ENCODE measurements around the gene DISP1. TPM values are rescaled to one million over a fixed set of nuclear protein-coding genes. Genes with fewer than 3 reads are reported as not detected.

DISP1 gene
- total RNA-seq, 1 experiment from 2014 or later: 2.8 TPM

GRCh38 chr1:222790115-222790514 is 24.7 kb upstream of the DISP1 start:
- ChIA-PET POLR2A (no interaction called here), CTCF (interaction anchor here (1.8 kb wide), 1 partner anchor 300 kb away, joined by 9 read pairs; no protein-coding TSS in a partner anchor)
- peaks cover 25% of the 10 kb centered on the region for H3K27me3 Mint-ChIP-seq (ENCODE audit: low read depth)
- H3K4me1 Mint-ChIP-seq: peaks cover 7% of the 10 kb centered on the region; the same call in 1 of the 2 replicates
- DNase-seq (ENCODE audit: low spot score) (no peak), ATAC-seq (no peak)
- no peak overlapping the region for H3K27ac Mint-ChIP-seq
- no peaks in the 10 kb centered on the region for H3K36me3 Mint-ChIP-seq
- no peaks in the 10 kb centered on the region for H3K9me3 Mint-ChIP-seq
- no peak overlapping the region for H3K4me3 Mint-ChIP-seq
- TF ChIP-seq TCF7 (CRISPR knock-in tag; IDR thresholded peaks at IDR 0.05; ENCODE audit: low read depth) (no peak), NFYB (CRISPR knock-in tag; conservative IDR thresholded peaks at IDR 0.05; ENCODE audit: low read depth) (no peak), ATF6 (CRISPR knock-in tag; IDR thresholded peaks at IDR 0.05) (no peak), ZNF281 (CRISPR knock-in tag; IDR thresholded peaks at IDR 0.05) (no peak), SOX15 (CRISPR knock-in tag; IDR thresholded peaks at IDR 0.05) (no peak), ZNF232 (CRISPR knock-in tag; IDR thresholded peaks at IDR 0.05) (no peak), SP1 (CRISPR knock-in tag; conservative IDR thresholded peaks at IDR 0.05) (no peak), NFE2L1 (CRISPR knock-in tag; IDR thresholded peaks at IDR 0.05) (no peak), TEAD4 (CRISPR knock-in tag; IDR thresholded peaks at IDR 0.05) (no peak), EMX1 (CRISPR knock-in tag; IDR thresholded peaks at IDR 0.05) (no peak), SMAD3 (CRISPR knock-in tag; IDR thresholded peaks at IDR 0.05; ENCODE audit: borderline replicate concordance) (no peak), CREM (CRISPR knock-in tag; IDR thresholded peaks at IDR 0.05) (no peak), ZNF416 (CRISPR knock-in tag; IDR thresholded peaks at IDR 0.05) (no peak), ATF2 (CRISPR knock-in tag; IDR thresholded peaks at IDR 0.05; ENCODE audit: borderline replicate concordance, low read depth) (no peak)
- TF ChIP-seq, protein P1, sequence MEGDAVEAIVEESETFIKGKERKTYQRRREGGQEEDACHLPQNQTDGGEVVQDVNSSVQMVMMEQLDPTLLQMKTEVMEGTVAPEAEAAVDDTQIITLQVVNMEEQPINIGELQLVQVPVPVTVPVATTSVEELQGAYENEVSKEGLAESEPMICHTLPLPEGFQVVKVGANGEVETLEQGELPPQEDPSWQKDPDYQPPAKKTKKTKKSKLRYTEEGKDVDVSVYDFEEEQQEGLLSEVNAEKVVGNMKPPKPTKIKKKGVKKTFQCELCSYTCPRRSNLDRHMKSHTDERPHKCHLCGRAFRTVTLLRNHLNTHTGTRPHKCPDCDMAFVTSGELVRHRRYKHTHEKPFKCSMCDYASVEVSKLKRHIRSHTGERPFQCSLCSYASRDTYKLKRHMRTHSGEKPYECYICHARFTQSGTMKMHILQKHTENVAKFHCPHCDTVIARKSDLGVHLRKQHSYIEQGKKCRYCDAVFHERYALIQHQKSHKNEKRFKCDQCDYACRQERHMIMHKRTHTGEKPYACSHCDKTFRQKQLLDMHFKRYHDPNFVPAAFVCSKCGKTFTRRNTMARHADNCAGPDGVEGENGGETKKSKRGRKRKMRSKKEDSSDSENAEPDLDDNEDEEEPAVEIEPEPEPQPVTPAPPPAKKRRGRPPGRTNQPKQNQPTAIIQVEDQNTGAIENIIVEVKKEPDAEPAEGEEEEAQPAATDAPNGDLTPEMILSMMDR (IDR thresholded peaks at IDR 0.05): no peak
- TF ChIP-seq, protein P2, sequence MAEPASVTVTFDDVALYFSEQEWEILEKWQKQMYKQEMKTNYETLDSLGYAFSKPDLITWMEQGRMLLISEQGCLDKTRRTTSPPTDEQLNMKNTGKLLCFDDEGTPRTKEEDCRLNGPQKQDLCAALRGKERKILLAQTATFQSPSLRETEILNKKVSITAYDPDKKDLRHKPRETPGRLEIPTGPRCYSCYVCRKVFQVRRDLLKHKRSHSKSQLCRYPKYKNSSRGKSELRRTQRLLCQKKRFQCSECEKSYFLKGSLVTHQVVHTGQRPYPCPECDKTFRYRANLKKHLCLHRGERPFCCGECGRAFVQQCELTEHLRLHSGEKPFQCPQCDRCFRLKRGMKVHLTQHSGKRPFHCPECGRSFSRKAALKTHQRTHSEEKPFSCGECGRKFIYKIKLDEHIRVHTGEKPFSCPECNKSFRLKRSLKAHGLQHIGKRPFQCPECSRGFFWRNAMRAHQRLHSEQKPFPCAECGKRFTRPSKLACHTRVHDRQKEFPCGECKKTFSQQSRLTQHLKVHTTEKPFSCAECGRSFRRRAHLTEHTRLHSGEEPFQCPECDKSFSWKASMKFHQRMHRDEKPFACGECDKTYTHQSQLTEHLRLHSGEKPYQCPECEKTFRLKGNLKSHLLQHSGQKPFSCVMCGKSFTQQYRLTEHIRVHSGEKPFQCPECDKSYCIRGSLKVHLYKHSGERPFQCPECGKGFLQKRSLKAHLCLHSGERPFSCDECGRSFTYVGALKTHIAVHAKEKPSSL (CRISPR knock-in tag; conservative IDR thresholded peaks at IDR 0.05): no peak
- TF ChIP-seq, protein P3, sequence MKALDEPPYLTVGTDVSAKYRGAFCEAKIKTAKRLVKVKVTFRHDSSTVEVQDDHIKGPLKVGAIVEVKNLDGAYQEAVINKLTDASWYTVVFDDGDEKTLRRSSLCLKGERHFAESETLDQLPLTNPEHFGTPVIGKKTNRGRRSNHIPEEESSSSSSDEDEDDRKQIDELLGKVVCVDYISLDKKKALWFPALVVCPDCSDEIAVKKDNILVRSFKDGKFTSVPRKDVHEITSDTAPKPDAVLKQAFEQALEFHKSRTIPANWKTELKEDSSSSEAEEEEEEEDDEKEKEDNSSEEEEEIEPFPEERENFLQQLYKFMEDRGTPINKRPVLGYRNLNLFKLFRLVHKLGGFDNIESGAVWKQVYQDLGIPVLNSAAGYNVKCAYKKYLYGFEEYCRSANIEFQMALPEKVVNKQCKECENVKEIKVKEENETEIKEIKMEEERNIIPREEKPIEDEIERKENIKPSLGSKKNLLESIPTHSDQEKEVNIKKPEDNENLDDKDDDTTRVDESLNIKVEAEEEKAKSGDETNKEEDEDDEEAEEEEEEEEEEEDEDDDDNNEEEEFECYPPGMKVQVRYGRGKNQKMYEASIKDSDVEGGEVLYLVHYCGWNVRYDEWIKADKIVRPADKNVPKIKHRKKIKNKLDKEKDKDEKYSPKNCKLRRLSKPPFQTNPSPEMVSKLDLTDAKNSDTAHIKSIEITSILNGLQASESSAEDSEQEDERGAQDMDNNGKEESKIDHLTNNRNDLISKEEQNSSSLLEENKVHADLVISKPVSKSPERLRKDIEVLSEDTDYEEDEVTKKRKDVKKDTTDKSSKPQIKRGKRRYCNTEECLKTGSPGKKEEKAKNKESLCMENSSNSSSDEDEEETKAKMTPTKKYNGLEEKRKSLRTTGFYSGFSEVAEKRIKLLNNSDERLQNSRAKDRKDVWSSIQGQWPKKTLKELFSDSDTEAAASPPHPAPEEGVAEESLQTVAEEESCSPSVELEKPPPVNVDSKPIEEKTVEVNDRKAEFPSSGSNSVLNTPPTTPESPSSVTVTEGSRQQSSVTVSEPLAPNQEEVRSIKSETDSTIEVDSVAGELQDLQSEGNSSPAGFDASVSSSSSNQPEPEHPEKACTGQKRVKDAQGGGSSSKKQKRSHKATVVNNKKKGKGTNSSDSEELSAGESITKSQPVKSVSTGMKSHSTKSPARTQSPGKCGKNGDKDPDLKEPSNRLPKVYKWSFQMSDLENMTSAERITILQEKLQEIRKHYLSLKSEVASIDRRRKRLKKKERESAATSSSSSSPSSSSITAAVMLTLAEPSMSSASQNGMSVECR (CRISPR knock-in tag; IDR thresholded peaks at IDR 0.05; ENCODE audit: borderline replicate concordance): no peak
